ENCODE data around the gene FKBP7. TPM values are rescaled to one million over a fixed set of nuclear protein-coding genes. Genes with fewer than 3 reads are reported as not detected.

FKBP7 gene
- total RNA-seq, 1 donor from 2014 or later = 34.1 TPM

DNA sequence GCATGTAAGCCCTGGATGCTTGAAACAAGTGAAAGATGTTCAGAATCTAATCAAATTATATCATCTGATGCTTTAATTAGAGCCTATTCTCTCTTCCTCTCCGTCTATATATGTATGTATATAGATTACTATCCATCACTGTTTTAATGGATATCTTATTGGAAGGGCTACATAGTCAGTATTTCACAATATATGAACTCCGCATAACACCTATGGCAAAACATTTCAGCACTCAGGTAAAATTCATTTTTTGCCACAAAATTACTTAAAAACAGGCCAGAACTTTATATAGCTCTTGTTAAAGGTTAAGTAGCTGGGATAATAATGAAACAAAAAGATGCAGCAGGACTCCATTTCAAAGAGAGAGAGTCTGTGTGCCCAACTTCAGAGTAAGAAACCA, 26.1 kb downstream of the FKBP7 start:
- Mint-ChIP-seq H3K9me3 (no peaks in the 10 kb centered on the region), H3K27me3 (no peaks in the 10 kb centered on the region), H3K4me3 (peak overlapping the region; percentile 29), H3K36me3 (peaks cover 11% of the 10 kb centered on the region), H3K4me1 (ENCODE audit: unreplicated experiment) (peaks cover 33% of the 10 kb centered on the region), H3K27ac (peak overlapping the region; percentile 100)
- no peak for TF ChIP-seq CTCF (conservative IDR thresholded peaks at IDR 0.05)
- no peak for DNase-seq (ENCODE audit: extremely low spot score, unreplicated experiment)

GRCh38 chr2:178450774-178451525, 27.4 kb downstream of the FKBP7 start, which contains the start of the genes PJVK and PRKRA:
PJVK (plus strand) TSS chr2:178451378; CDS start chr2:178453410, 2,032 bp downstream.
PRKRA (minus strand) TSS chr2:178451175; CDS start chr2:178451030, 145 bp downstream.
- Mint-ChIP-seq H3K27ac (peak within 1 kb of the TSS; percentile 100), H3K36me3 (peaks cover 15% of the 10 kb centered on the region), H3K4me1 (ENCODE audit: unreplicated experiment) (peaks cover 33% of the 10 kb centered on the region), H3K4me3 (peak within 1 kb of the TSS; percentile 97), H3K27me3 (no peaks in the 10 kb centered on the region), H3K9me3 (no peaks in the 10 kb centered on the region)
- TF ChIP-seq CTCF (conservative IDR thresholded peaks at IDR 0.05) = peak; percentile 23
- DNase-seq (ENCODE audit: extremely low spot score, unreplicated experiment) = peak; percentile 100

GRCh38 chr2:178450524-178450773, 28.0 kb downstream of the FKBP7 start:
- Mint-ChIP-seq H3K9me3 (no peaks in the 10 kb centered on the region), H3K4me1 (ENCODE audit: unreplicated experiment) (peaks cover 33% of the 10 kb centered on the region), H3K36me3 (peaks cover 15% of the 10 kb centered on the region), H3K27me3 (no peaks in the 10 kb centered on the region), H3K27ac (peak overlapping the region; percentile 90), H3K4me3 (peak overlapping the region; percentile 87)
- DNase-seq (ENCODE audit: extremely low spot score, unreplicated experiment) = no peak
- no peak for TF ChIP-seq CTCF (conservative IDR thresholded peaks at IDR 0.05)

- DNase-seq (ENCODE audit: extremely low spot score, unreplicated experiment) = no peak
Measured at GRCh38 chr2:178449700-178450523, 28.5 kb downstream of the FKBP7 start.

More at GRCh38 chr2:178449700-178450523, 28.5 kb downstream of the FKBP7 start:
- Mint-ChIP-seq H3K27ac (peak overlapping the region; percentile 90), H3K27me3 (no peaks in the 10 kb centered on the region), H3K36me3 (peaks cover 18% of the 10 kb centered on the region), H3K4me1 (ENCODE audit: unreplicated experiment) (peaks cover 33% of the 10 kb centered on the region), H3K9me3 (no peaks in the 10 kb centered on the region), H3K4me3 (peak overlapping the region; percentile 87)
- no peak for TF ChIP-seq CTCF (conservative IDR thresholded peaks at IDR 0.05)
